Right cardiac atrium (tissue), 5 donors: Measurements from ENCODE around the gene CNTNAP2. TPM values are rescaled to one million over a fixed set of nuclear protein-coding genes. Genes with fewer than 3 reads are reported as not detected.

ENCODE experiments used
- ATAC-seq, 2 donors: fragments of 200-7000 bp; cut with Tn5 transposase; one replicate each; pipeline versions ENCODE4 v1.8.0 to v1.9.1; 2020; ENCODE audit warnings: moderate library complexity in 2 of 2, mild to moderate bottlenecking in 1 of 2
- DNase-seq, 3 donors: peaks; one replicate each; pipeline ENCODE4 v3.0.0-alpha.2; 2020
- H3K27ac ChIP-seq: one replicate; pipeline ENCODE4 v1.5.1; 2013; ENCODE audit warnings: mild to moderate bottlenecking, low read length, control low read depth, moderate library complexity
- H3K27me3 ChIP-seq: one replicate; pipeline ENCODE4 v1.6.1; 2013; ENCODE audit not compliant: control insufficient read depth, insufficient read depth
- H3K4me1 ChIP-seq: one replicate; pipeline ENCODE4 v1.6.1; 2013; ENCODE audit warnings: low read length; ENCODE audit not compliant: control insufficient read depth, insufficient read depth
- H3K4me3 ChIP-seq: one replicate; pipeline ENCODE4 v1.5.1; 2013; ENCODE audit warnings: low read length, control low read depth
- H3K9me3 ChIP-seq: one replicate; pipeline ENCODE4 v1.6.1; 2013; ENCODE audit warnings: low read length; ENCODE audit not compliant: control insufficient read depth
- WGBS: extraction: QIAGEN DNeasy Blood & Tissue Kit; methylation state at CpG from one replicate; pipeline ENCODE4 v1.1.7; 2013; 5-methylcytosine and 5-hydroxymethylcytosine counted together
- intact Hi-C, 4 donors: fragments of 100-400 bp; cut with DNase I; formaldehyde crosslinking; loops; one replicate each; pipeline versions ENCODE4 v1.11.0 to v1.14.0; 2022 to 2023
- polyA plus RNA-seq: library from polyadenylated mRNA; stranded (reverse); fragments of 200-250 nt; gene quantifications from one replicate; pipeline ENCODE4 v1.2.3, GENCODE V29; 2013
- total RNA-seq, 4 donors: library from RNA; stranded (reverse); fragmentation: NEBNext Ultra II Directional; extraction: Animal tissue kit (Norgen Biotek cat#: 25700); gene quantifications; one replicate each; pipeline ENCODE4 v1.2.1, GENCODE V29; 2021
- donor health status: healthy with polysubstance abuse.
- donor health status: DM: no; HTN: yes; CAD: no.
- donor health status: DM: no; HTN: no; CAD: no.
- donor health status: DM: no; HTN: yes; CAD: no; lungs with severe emphysema.
- donor health status: DM: yes; HTN: yes; CAD: no.

CNTNAP2 gene
- total and polyA plus RNA-seq, 5 donors: 0.23 to 1.7 (median 0.91) TPM; not detected in 1

DNA sequence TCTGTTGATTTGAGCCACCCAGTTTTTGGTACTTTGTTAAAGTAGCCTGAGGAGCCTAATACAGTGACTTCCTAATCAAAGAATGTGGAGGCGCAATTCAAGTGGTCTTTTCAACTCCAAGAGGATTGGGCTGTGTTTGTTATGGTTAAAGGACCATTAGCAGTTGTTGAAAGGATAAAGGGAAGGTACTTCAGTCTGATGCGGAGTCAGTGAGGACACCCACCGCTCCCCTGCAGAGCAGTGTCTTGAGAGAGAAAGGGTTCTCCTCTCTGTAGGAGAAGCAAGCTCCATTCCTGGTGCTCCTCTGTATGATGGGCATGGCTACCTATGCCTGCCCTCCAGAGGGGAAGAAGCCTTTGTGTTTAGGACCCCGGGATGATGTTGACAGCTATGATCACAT, 1883.4 kb downstream of the CNTNAP2 start:
- Histone ChIP-seq H3K27me3 (no peaks in the 10 kb centered on the region), H3K4me3 (no peak overlapping the region), H3K27ac (no peak overlapping the region), H3K4me1 (no peaks in the 10 kb centered on the region), H3K9me3 (no peaks in the 10 kb centered on the region)
- no peak for DNase-seq
- 82% methylated on average over 4 of the region's 4 CpGs for WGBS
- intact Hi-C loops: no loop called here
- ATAC-seq: no peak

GRCh38 chr7:148011753-148012152, 1895.2 kb downstream of the CNTNAP2 start:
- Histone ChIP-seq H3K27me3 (no peaks in the 10 kb centered on the region), H3K27ac (no peak overlapping the region), H3K4me3 (no peak overlapping the region), H3K4me1 (no peaks in the 10 kb centered on the region), H3K9me3 (no peaks in the 10 kb centered on the region)
- ATAC-seq: no peak
- DNase-seq: no peak
- 92% methylated on average over 1 of the region's 1 CpG for WGBS
- intact Hi-C loops: no loop called here

GRCh38 chr7:148014001-148014400, 1897.4 kb downstream of the CNTNAP2 start:
- WGBS: 89% methylated on average over 6 of the region's 6 CpGs
- ATAC-seq: no peak
- Histone ChIP-seq H3K4me3 (no peak overlapping the region), H3K27me3 (no peaks in the 10 kb centered on the region), H3K4me1 (no peaks in the 10 kb centered on the region), H3K9me3 (no peaks in the 10 kb centered on the region), H3K27ac (no peak overlapping the region)
- intact Hi-C loops: no loop called here
- DNase-seq: no peak

DNA sequence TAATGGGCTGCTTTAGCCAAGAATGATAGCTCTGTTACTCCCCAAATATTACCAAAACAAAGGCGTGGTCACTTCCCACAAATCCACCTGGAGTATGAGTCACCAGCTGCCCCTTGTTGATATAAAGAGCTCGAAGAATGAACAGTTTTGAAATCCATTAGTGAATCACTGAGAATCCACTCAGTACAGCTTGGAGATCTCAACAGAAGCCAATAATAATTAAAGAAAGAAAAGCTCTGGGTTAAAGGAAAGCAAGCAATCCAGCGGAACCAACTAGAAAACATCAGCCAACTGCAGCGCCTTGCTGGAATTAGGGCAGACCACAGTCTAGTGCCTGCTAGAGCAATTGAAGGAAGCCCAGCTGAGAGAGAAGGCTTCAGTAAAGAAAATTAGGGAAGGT, 1897.9 kb downstream of the CNTNAP2 start:
- Histone ChIP-seq H3K27ac (no peak overlapping the region), H3K4me1 (no peaks in the 10 kb centered on the region), H3K27me3 (no peaks in the 10 kb centered on the region), H3K4me3 (no peak overlapping the region), H3K9me3 (no peaks in the 10 kb centered on the region)
- 85% methylated on average over 4 of the region's 4 CpGs for WGBS
- DNase-seq (no peak), ATAC-seq (no peak)
- intact Hi-C loops: no loop called here

GRCh38 chr7:148017126-148017525, 1900.5 kb downstream of the CNTNAP2 start:
- H3K4me1 ChIP-seq: no peaks in the 10 kb centered on the region
- DNase-seq (no peak), ATAC-seq (no peak)
- no peak overlapping the region for H3K4me3 ChIP-seq
- intact Hi-C loops: no loop called here
- H3K27ac ChIP-seq: no peak overlapping the region
- WGBS: 71% methylated on average over 2 of the region's 2 CpGs
- no peaks in the 10 kb centered on the region for H3K9me3 ChIP-seq
- H3K27me3 ChIP-seq: no peaks in the 10 kb centered on the region

GRCh38 chr7:148020679-148021078, 1904.1 kb downstream of the CNTNAP2 start:
- intact Hi-C loops: no loop called here
- no peaks in the 10 kb centered on the region for H3K4me1 ChIP-seq
- no peaks in the 10 kb centered on the region for H3K9me3 ChIP-seq
- H3K4me3 ChIP-seq: no peak overlapping the region
- DNase-seq: no peak
- H3K27ac ChIP-seq: no peak overlapping the region
- no peaks in the 10 kb centered on the region for H3K27me3 ChIP-seq
- no peak for ATAC-seq
- WGBS: 78% methylated on average over 6 of the region's 6 CpGs

- Histone ChIP-seq H3K4me1 (no peaks in the 10 kb centered on the region), H3K9me3 (no peaks in the 10 kb centered on the region), H3K4me3 (no peak overlapping the region), H3K27ac (no peak overlapping the region), H3K27me3 (no peaks in the 10 kb centered on the region)
- ATAC-seq (no peak), DNase-seq (no peak)
- WGBS: 88% methylated on average over 17 of the region's 17 CpGs
- intact Hi-C loops: no loop called here
Observed at GRCh38 chr7:148021507-148022045, 1905.0 kb downstream of the CNTNAP2 start.

GRCh38 chr7:148022832-148023231, 1906.2 kb downstream of the CNTNAP2 start:
- Histone ChIP-seq H3K27ac (no peak overlapping the region), H3K9me3 (no peaks in the 10 kb centered on the region), H3K4me1 (no peaks in the 10 kb centered on the region), H3K27me3 (no peaks in the 10 kb centered on the region), H3K4me3 (no peak overlapping the region)
- no peak for DNase-seq
- no peak for ATAC-seq
- WGBS: 83% methylated on average over 9 of the region's 9 CpGs
- intact Hi-C loops: no loop called here

- Histone ChIP-seq H3K4me1 (no peaks in the 10 kb centered on the region), H3K9me3 (no peaks in the 10 kb centered on the region), H3K27ac (no peak overlapping the region), H3K4me3 (no peak overlapping the region), H3K27me3 (no peaks in the 10 kb centered on the region)
- DNase-seq (no peak), ATAC-seq (no peak)
- WGBS: 75% methylated on average over 5 of the region's 5 CpGs
- intact Hi-C loops: no loop called here
Observed at GRCh38 chr7:148026713-148027112, 1910.1 kb downstream of the CNTNAP2 start.

- intact Hi-C loops: no loop called here
- Histone ChIP-seq H3K4me3 (no peak overlapping the region), H3K4me1 (no peaks in the 10 kb centered on the region), H3K27ac (no peak overlapping the region), H3K9me3 (no peaks in the 10 kb centered on the region), H3K27me3 (no peaks in the 10 kb centered on the region)
- ATAC-seq: no peak
- 89% methylated on average over 3 of the region's 3 CpGs for WGBS
- DNase-seq: no peak
Observed at GRCh38 chr7:148028165-148028564, 1911.6 kb downstream of the CNTNAP2 start.

- ATAC-seq: no peak
- H3K27me3 ChIP-seq: no peaks in the 10 kb centered on the region
- 39% methylated on average over 2 of the region's 2 CpGs for WGBS
Observed at GRCh38 chr7:148031019-148031418, 1914.4 kb downstream of the CNTNAP2 start.

GRCh38 chr7:148031811-148032210, 1915.2 kb downstream of the CNTNAP2 start:
- intact Hi-C loops: no loop called here
- no peaks in the 10 kb centered on the region for H3K27me3 ChIP-seq
- ATAC-seq (no peak), DNase-seq (no peak)
- no peak overlapping the region for H3K4me3 ChIP-seq
- no peak overlapping the region for H3K27ac ChIP-seq
- WGBS: 70% methylated on average over 8 of the region's 8 CpGs
- H3K9me3 ChIP-seq: no peaks in the 10 kb centered on the region
- no peaks in the 10 kb centered on the region for H3K4me1 ChIP-seq

More at GRCh38 chr7:148031019-148031418, 1914.4 kb downstream of the CNTNAP2 start:
- Histone ChIP-seq H3K4me3 (no peak overlapping the region), H3K4me1 (no peaks in the 10 kb centered on the region), H3K27ac (no peak overlapping the region), H3K9me3 (no peaks in the 10 kb centered on the region)
- intact Hi-C loops: no loop called here
- DNase-seq: no peak
